Ishikawa (cell line): ENCODE measurements around the gene TFPI2.

ENCODE experiments used
- CREB1 ChIP-seq: IDR thresholded peaks from 2 replicates; pipeline ENCODE4 v1.6.1; 2012; ENCODE audit warnings: low read depth
- EGR1 ChIP-seq: IDR thresholded peaks from 2 replicates; pipeline ENCODE4 v1.6.1; 2012
- EP300 ChIP-seq: IDR thresholded peaks from 2 replicates; pipeline ENCODE4 v1.6.1; 2012; ENCODE audit warnings: borderline replicate concordance
- FOXM1 ChIP-seq: IDR thresholded peaks from 2 replicates; pipeline ENCODE4 v1.6.1; 2012; ENCODE audit warnings: low read depth, borderline replicate concordance
- RAD21 ChIP-seq: IDR thresholded peaks from 2 replicates; pipeline ENCODE4 v1.6.1; 2012; ENCODE audit warnings: low read depth
- TCF12 ChIP-seq: IDR thresholded peaks from 2 replicates; pipeline ENCODE4 v1.6.1; 2012; ENCODE audit warnings: low read depth
- TEAD4 ChIP-seq: IDR thresholded peaks from 2 replicates; pipeline ENCODE4 v1.6.1; 2012
- YY1 ChIP-seq: IDR thresholded peaks from 2 replicates; pipeline ENCODE4 v1.6.1; 2012; ENCODE audit warnings: low read depth
- ZBTB7A ChIP-seq: IDR thresholded peaks from 2 replicates; pipeline ENCODE4 v1.6.1; 2012; ENCODE audit warnings: low read depth
- TF ChIP-seq, protein P1 (sequence below): IDR thresholded peaks from 2 replicates; pipeline ENCODE4 v1.6.1; 2012
- TF ChIP-seq, protein P2 (sequence below): IDR thresholded peaks from 2 replicates; pipeline ENCODE4 v1.6.1; 2012

The TFPI2 gene

DNA sequence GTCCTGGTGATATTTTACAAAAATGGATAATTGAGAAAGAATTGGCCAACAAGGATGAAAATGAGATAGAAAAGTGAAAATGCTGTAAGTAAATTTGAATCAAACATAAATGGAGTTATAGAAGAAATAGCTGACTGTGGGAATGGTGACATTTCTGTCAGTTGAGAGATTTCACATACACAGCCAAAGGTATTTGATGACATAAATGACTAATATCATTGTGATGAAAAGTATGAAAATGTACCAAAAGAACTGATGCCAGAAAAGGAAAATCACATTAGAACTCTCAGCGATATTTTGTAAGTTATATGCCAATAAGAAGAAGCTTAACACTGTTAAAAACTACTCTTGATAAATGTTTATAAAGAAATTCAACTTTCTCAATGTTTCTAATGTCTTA lies 54.9 kb downstream of the TFPI2 start:
- no peak for TF ChIP-seq YY1
- TF ChIP-seq, protein P1, sequence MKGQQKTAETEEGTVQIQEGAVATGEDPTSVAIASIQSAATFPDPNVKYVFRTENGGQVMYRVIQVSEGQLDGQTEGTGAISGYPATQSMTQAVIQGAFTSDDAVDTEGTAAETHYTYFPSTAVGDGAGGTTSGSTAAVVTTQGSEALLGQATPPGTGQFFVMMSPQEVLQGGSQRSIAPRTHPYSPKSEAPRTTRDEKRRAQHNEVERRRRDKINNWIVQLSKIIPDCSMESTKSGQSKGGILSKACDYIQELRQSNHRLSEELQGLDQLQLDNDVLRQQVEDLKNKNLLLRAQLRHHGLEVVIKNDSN: no peak
- no peak for TF ChIP-seq TEAD4
- no peak for TF ChIP-seq TCF12
- TF ChIP-seq FOXM1: no peak
- TF ChIP-seq ZBTB7A: no peak
- TF ChIP-seq EP300: no peak
- TF ChIP-seq, protein P2, sequence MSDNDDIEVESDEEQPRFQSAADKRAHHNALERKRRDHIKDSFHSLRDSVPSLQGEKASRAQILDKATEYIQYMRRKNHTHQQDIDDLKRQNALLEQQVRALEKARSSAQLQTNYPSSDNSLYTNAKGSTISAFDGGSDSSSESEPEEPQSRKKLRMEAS: no peak
- no peak for TF ChIP-seq EGR1
- no peak for TF ChIP-seq CREB1
- no peak for TF ChIP-seq RAD21
